Osteocyte (in vitro differentiated cells): Measurements from ENCODE around the gene RASSF4. TPM values are rescaled to one million over a fixed set of nuclear protein-coding genes. Genes with fewer than 3 reads are reported as not detected.

Experiments
- DNase-seq: peaks from one replicate; pipeline ENCODE4 v3.0.0; 2021; ENCODE audit warnings: mixed read lengths; ENCODE audit not compliant: unreplicated experiment; ENCODE audit errors: extremely low spot score
- H3K27ac Mint-ChIP-seq: one replicate; pipeline ENCODE4 v1.8.0; 2021; ENCODE audit warnings: mild to moderate bottlenecking, mixed read lengths; ENCODE audit not compliant: unreplicated experiment
- H3K27me3 Mint-ChIP-seq: one replicate; pipeline ENCODE4 v1.8.0; 2021; ENCODE audit warnings: mixed read lengths; ENCODE audit not compliant: unreplicated experiment
- H3K36me3 Mint-ChIP-seq: one replicate; pipeline ENCODE4 v1.8.0; 2021; ENCODE audit warnings: mixed read lengths; ENCODE audit not compliant: unreplicated experiment
- H3K4me1 Mint-ChIP-seq: one replicate; pipeline ENCODE4 v1.8.0; 2021; ENCODE audit warnings: mixed read lengths; ENCODE audit not compliant: unreplicated experiment
- H3K4me3 Mint-ChIP-seq: one replicate; pipeline ENCODE4 v1.8.0; 2021; ENCODE audit warnings: mild to moderate bottlenecking, moderate library complexity, mixed read lengths; ENCODE audit not compliant: unreplicated experiment
- H3K9me3 Mint-ChIP-seq: one replicate; pipeline ENCODE4 v1.8.0; 2021; ENCODE audit warnings: mixed read lengths; ENCODE audit not compliant: unreplicated experiment
- total RNA-seq: library from RNA; stranded (reverse); gene quantifications from 2 replicates; pipeline ENCODE4 v1.2.1, GENCODE V29; 2021
- TF ChIP-seq, protein P1 (sequence below): fragments of 200-600 bp; sonication (generic); IDR thresholded peaks from 2 replicates; pipeline ENCODE4 v1.5.0; 2021; ENCODE audit warnings: antibody characterized with exemption, mild to moderate bottlenecking, moderate library complexity

Gene RASSF4
- total RNA-seq, 1 donor from 2014 or later, result 11.8 TPM

DNA sequence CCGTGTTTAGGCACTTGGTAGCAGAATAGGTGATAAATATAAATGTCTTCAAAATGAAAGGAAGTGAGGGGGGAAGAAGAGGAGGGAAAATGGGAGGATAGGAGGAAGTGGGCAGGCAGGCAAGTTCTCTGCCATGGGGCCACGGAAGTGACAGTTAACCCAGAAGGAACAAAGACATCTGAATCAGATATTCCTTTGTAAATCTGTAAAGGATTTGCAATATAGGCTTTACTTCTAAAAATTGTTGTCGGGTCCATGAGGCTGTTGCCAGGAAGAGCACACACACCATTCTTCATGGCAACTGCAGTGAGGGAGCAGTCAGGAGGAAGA is 23.7 kb upstream of the RASSF4 start:
- Mint-ChIP-seq H3K4me3 (no peak overlapping the region), H3K36me3 (no peaks in the 10 kb centered on the region), H3K27ac (peak overlapping the region; percentile 81), H3K4me1 (peaks cover 11% of the 10 kb centered on the region), H3K27me3 (peaks cover 2% of the 10 kb centered on the region), H3K9me3 (peaks cover 20% of the 10 kb centered on the region)
- DNase-seq, result no peak
- TF ChIP-seq, protein P1, sequence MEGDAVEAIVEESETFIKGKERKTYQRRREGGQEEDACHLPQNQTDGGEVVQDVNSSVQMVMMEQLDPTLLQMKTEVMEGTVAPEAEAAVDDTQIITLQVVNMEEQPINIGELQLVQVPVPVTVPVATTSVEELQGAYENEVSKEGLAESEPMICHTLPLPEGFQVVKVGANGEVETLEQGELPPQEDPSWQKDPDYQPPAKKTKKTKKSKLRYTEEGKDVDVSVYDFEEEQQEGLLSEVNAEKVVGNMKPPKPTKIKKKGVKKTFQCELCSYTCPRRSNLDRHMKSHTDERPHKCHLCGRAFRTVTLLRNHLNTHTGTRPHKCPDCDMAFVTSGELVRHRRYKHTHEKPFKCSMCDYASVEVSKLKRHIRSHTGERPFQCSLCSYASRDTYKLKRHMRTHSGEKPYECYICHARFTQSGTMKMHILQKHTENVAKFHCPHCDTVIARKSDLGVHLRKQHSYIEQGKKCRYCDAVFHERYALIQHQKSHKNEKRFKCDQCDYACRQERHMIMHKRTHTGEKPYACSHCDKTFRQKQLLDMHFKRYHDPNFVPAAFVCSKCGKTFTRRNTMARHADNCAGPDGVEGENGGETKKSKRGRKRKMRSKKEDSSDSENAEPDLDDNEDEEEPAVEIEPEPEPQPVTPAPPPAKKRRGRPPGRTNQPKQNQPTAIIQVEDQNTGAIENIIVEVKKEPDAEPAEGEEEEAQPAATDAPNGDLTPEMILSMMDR, result no peak

DNA sequence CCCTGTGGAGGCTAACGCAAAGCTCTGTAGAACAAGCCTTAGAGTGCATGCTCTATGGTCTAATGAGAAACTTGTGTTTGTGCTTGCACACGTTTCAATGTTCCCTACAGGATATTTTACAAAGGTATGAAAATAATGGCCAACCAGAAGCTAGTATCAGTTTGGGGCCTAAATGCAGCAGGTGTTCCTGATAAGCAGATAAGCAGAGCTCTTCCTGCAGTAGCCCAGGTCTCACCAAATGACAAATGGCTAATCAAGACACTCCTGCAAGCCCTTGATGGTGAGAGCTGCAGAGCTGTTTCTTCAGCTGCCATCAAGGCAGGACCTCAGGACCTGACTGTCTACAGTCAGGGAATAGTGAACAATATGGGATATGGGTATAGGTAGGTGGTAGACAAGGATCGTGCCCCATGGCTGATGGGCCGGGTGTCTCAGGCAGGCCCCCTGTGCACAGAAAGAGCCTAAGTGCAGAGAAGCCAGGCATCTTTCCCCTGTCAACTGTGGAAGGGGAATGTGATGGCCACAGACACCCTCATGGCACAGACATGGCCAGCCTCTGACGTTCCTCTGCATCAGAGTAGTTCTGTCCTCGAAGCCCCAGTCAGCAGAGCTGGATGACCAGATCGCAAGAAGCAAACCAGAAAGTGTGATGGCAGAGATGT is 23.2 kb upstream of the RASSF4 start:
- H3K9me3 Mint-ChIP-seq, result peaks cover 25% of the 10 kb centered on the region
- no peak overlapping the region for H3K27ac Mint-ChIP-seq
- H3K4me3 Mint-ChIP-seq, result no peak overlapping the region
- H3K4me1 Mint-ChIP-seq, result peaks cover 11% of the 10 kb centered on the region
- TF ChIP-seq, protein P1, result no peak
- no peak for DNase-seq
- H3K27me3 Mint-ChIP-seq, result no peaks in the 10 kb centered on the region
- no peaks in the 10 kb centered on the region for H3K36me3 Mint-ChIP-seq

DNA sequence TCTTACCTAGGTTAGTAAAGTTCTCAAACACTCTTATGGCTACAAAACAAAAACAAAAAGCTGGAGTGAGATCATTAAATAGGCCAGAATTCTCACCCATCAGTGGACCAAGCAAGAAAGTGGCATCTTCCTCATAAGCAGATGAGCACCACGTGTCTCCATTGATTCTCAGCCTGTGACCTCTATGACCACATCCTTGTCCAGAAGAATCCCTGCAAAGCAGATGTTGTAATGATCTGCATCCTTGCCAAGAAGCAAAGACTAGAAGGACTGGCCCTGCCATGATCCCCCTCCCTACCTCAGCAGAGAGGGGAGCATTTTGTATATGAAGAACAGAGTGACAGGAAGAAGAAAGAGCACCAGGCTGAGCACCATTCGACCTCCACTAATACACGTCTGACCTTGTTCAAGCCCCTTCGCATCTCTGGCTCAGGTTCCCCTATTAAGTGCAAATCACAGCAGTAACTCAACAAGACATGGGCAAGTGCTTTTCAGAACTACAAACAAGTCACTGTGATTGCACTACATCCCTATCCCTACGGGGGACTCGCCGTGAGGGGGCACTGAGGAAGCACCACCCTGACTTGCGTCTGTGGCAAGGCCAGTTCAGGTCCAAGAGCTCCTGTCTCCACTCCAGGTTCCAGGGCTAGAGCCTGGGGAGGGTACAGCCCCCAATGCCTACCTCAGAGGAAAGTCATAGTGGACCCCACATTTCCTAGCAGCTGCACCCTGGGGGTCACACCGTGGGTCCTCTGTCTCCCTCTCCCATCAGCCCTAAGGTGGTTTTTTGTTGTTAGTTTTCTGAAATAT is 22.2 kb upstream of the RASSF4 start:
- TF ChIP-seq, protein P1, result no peak
- H3K27ac Mint-ChIP-seq, result no peak overlapping the region
- H3K4me3 Mint-ChIP-seq, result no peak overlapping the region
- no peak for DNase-seq
- peaks cover 3% of the 10 kb centered on the region for H3K36me3 Mint-ChIP-seq
- H3K9me3 Mint-ChIP-seq, result peaks cover 32% of the 10 kb centered on the region
- H3K27me3 Mint-ChIP-seq, result no peaks in the 10 kb centered on the region
- H3K4me1 Mint-ChIP-seq, result peaks cover 11% of the 10 kb centered on the region

DNA sequence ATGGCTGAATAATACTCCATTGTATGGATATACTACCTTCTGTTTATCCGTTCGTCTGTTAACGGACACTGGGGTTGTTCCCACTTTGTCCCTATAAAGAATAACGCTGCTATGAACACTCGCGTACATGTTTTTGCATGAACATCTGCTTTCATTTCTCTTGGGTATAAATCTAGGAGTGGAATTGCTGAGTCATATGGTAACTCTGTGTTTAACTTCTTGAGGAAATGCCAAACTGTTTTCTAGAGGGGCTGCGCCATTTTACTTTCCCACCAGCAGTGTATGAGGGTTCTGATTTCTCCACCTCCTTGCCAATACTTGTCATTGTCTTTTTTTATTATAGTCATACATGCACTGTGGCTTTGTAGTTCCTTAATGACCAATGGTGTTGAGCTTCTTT is 20.6 kb upstream of the RASSF4 start:
- TF ChIP-seq, protein P1, result no peak
- DNase-seq, result no peak
- no peak overlapping the region for H3K4me3 Mint-ChIP-seq
- no peaks in the 10 kb centered on the region for H3K27me3 Mint-ChIP-seq
- H3K9me3 Mint-ChIP-seq, result peaks cover 41% of the 10 kb centered on the region
- H3K27ac Mint-ChIP-seq, result no peak overlapping the region
- H3K4me1 Mint-ChIP-seq, result peaks cover 11% of the 10 kb centered on the region
- H3K36me3 Mint-ChIP-seq, result peaks cover 3% of the 10 kb centered on the region

DNA sequence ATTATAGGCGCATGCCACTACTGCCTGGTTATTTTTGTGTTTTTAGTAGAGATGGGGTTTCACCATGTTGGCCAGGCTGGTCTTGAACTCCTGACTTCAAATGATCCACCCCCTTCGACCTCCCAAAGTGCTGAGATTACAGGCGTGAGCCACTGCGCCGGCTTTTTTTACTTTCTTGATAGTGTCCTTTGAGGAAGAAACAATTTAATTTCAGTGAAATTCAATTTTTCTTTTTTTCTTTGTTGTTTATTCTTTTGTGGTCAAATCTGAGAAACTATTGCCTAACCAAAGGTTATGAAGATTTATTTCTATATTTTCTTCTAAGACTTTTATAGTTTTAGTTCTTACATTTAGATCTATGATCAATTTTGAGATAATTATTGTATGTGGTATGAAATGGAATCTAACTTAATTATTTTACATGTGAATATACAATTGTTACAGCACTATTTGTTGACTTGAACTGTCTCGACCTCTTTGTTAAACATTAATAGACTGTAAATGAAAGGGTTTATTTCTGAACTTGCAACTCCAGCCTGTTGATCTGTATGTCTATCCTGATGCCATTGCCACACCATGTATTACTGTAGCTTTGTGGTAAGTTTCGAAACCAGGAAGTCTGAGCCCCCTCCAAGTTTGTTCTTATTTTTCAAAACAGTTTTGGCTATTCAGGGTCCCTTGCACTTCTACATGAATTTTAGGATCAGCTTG is 19.8 kb upstream of the RASSF4 start:
- peaks cover 50% of the 10 kb centered on the region for H3K9me3 Mint-ChIP-seq
- no peaks in the 10 kb centered on the region for H3K27me3 Mint-ChIP-seq
- no peak for DNase-seq
- no peak overlapping the region for H3K4me3 Mint-ChIP-seq
- no peak overlapping the region for H3K27ac Mint-ChIP-seq
- TF ChIP-seq, protein P1, result no peak
- H3K4me1 Mint-ChIP-seq, result peaks cover 10% of the 10 kb centered on the region
- peaks cover 9% of the 10 kb centered on the region for H3K36me3 Mint-ChIP-seq
